DMS 273 treated with DMSO at 0.1 percent for 48 hours (cell line): ENCODE measurements around the gene C1S.
"Not testable (repeated sequence)": the region's sequence is repeated elsewhere in the genome, so short reads cannot be mapped to it uniquely, and the experiment has no call there.

ENCODE experiments used
- DNase-seq: peaks from one replicate; lab custom pipeline; 2025; lab: John Stamatoyannopoulos, UW

The C1S gene

GRCh38 chr12:7046383-7047105 lies 14.0 kb upstream of the C1S start:
- no peak for DNase-seq

GRCh38 chr12:7047306-7047705 lies 13.2 kb upstream of the C1S start:
- DNase-seq = no peak

GRCh38 chr12:7049445-7049951 lies 11.0 kb upstream of the C1S start:
- not testable (repeated sequence) for DNase-seq

- not testable (repeated sequence) for DNase-seq
These were observed 10.5 kb upstream of the C1S start for GRCh38 chr12:7049973-7050372.

- no peak for DNase-seq
These were observed 5.6 kb upstream of the C1S start for GRCh38 chr12:7054925-7055324.

GRCh38 chr12:7055736-7056135 lies 4.8 kb upstream of the C1S start:
- DNase-seq = not testable (repeated sequence)

- DNase-seq = no peak
These were observed 2.2 kb upstream of the C1S start for GRCh38 chr12:7058163-7058845.

- no peak for DNase-seq
These were observed 1.6 kb upstream of the C1S start for GRCh38 chr12:7058850-7059395.

- no peak for DNase-seq
These were observed 738 bp upstream of the C1S start for GRCh38 chr12:7059780-7060179.

- DNase-seq = no peak
These were observed 620 bp downstream of the C1S start for GRCh38 chr12:7061138-7061537.

GRCh38 chr12:7061596-7061995 lies 1.1 kb downstream of the C1S start:
- DNase-seq = no peak

GRCh38 chr12:7064516-7064915 lies 4.0 kb downstream of the C1S start:
- DNase-seq = no peak

- DNase-seq = no peak
These were observed 4.6 kb downstream of the C1S start for GRCh38 chr12:7065073-7065623.

GRCh38 chr12:7066596-7066995 lies 6.1 kb downstream of the C1S start:
- DNase-seq = no peak

- DNase-seq = no peak
These were observed 6.6 kb downstream of the C1S start for GRCh38 chr12:7067096-7067495.

- no peak for DNase-seq
These were observed 7.9 kb downstream of the C1S start for GRCh38 chr12:7068240-7068993.

GRCh38 chr12:7068994-7069346 lies 8.5 kb downstream of the C1S start:
- DNase-seq = no peak

- no peak for DNase-seq
These were observed 8.9 kb downstream of the C1S start for GRCh38 chr12:7069386-7069785.

- no peak for DNase-seq
These were observed 11.5 kb downstream of the C1S start for GRCh38 chr12:7072035-7072434.

- no peak for DNase-seq
These were observed 12.0 kb downstream of the C1S start for GRCh38 chr12:7072554-7072953.

- DNase-seq = no peak
These were observed 13.4 kb downstream of the C1S start for GRCh38 chr12:7073946-7074345.

GRCh38 chr12:7075518-7075917 lies 15.0 kb downstream of the C1S start:
- DNase-seq = no peak
